Activated CD4-positive, alpha-beta T cell treated with anti-CD3 and anti-CD28 coated beads, Interleukin-2, amount 50 U/mL, for 4 hours (primary cell): ENCODE data around the gene LDB2.
"Not testable (repeated sequence)": the region's sequence is repeated elsewhere in the genome, so short reads cannot be mapped to it uniquely, and the experiment has no call there.

Source experiments
- DNase-seq, 2 experiments: peaks; one replicate each; pipeline ENCODE4 v3.0.0-alpha.2; 2020

LDB2 gene

DNA sequence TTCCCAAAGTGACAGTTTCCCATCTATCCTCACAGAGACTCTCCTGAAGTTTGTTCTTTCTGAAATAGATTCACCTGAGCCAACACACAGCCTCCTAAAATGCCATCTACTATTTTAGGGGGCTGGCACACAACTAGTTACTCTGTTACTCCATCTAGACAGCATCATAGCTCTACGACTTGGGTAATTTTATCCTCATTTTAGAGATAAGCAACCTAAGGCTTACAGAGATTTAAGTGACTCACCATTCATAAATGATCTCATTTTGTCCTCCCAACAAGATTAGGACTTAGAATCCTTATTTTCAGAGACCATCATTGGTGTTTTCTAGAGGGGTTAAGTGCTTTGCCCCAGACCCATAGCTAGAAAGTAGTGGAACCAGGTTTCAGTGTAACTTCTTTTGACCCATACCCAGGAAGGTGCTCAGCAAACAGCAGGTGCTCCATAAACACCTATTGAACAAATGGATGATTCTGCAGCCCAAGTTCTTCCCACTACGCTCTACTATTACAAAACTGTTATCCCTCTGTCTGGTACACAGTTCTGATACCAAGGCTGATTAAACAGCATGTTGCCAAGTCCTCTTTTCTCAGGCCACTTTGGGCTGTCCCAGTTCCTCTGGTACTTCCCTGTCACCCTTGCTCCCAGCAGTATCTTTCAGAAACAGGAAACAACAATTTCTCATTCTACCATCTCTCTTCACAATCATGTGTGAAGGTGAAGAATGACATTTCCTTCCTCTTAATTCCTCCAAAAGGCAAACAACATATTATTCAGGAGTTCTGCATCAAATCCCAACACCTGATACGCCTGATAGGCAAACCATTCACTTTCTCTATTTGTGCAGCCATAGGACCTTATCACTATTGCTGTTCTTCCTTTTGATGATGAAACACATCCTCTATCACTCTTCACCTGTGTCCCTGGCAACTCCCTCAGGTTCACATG lies 367.5 kb downstream of the LDB2 start:
- no peak for DNase-seq

DNA sequence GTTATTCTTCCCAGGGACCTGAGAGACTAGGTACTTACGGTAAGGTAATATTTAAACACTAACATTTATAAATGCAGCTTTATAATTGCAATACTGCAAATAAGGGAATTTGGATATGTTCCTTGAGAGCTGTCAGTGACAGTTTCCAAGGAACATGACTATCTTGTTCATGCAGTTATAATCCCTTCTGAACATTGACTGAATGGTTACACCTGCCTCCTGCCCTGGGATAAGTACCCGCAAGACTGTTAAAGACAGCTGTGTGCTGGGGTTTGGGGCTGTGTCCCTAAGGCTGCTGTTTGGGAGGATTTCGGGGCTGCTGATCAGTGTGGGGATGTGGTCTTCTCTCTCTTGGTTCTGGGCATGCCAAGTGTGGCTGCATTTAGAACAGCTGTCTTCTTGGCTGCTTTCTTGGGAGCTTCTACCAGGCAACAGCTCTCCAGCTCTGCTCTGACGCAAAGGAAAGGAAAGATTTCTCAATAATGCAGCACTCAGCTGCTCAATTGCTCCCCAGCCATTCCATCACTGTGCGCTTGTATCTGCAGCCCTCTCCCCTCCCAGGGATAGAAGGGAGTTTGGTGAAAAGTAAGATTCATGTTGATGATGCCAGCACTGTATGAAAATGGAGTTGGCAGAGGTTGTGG lies 373.4 kb downstream of the LDB2 start:
- DNase-seq = no peak

DNA sequence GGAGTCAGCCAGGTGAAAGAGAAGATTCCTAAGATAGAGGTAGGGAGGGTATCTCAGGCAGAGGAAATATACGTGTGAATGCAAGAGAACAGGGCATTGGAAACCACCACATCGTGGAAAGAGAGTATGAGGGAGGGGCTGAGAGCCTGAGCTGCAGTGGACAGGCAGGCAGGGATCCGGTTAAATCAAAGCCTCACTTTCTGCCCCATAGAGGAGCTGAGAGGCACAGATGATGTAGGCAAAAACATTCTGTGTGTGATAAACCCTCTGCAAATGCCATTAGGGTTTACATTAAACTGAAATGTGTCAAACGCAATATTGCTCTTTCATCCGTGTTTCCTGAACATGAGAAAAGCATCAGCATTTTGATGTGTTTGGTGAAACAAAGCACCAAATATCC lies 374.0 kb downstream of the LDB2 start:
- DNase-seq = no peak

DNA sequence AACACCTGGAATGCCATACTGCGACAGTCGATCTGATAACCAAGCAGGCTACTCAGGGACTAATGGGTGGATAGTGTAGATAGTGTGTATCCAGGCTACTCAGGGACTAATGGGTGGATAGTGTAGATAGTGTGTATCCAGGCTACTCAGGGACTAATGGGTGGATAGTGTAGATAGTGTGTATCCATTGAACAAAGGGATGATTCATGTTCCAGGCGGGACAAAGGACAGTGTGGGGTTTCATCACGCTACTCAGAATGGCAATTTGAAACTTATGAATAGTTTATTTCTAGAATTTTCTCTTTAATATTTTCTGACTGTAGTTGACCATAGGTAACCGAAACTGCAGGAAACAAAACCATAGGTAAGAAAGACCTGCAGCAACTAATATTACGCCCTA lies 374.9 kb downstream of the LDB2 start:
- not testable (repeated sequence) for DNase-seq

DNA sequence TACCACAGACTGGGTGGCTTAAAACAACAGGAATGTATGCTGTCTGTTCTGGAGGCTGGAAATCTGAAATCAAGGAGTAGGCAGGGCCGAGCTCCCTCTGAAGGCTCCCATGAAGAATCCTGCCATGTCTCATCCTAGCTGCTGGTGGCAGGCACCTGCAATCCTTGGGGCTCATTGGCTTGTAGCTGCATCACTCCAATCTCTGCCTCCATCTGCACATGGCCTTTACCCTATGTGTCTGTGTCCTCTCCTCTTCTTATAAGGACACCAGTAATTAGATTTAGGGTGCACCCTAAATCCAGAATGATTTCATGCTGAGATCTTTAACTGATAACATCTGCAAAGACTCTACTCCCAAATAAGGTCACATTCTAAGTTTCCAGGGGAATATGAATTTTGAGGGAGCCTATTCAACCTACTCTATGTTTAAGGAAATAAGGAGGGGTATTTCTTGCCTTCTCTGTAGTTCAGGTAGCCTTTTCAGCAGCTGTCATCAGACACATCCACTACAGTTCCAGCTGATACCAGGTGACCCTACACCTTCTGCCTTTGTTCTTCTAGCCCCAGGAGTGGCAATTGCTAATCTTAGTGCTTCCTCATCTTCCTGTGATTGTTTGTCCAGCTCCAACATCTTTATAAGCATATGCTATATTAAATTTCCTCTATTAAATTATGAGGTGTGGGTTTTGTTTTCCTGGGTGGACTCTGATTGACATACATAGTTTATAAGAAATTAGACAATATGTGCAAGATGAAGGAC lies 377.1 kb downstream of the LDB2 start:
- DNase-seq = no peak

DNA sequence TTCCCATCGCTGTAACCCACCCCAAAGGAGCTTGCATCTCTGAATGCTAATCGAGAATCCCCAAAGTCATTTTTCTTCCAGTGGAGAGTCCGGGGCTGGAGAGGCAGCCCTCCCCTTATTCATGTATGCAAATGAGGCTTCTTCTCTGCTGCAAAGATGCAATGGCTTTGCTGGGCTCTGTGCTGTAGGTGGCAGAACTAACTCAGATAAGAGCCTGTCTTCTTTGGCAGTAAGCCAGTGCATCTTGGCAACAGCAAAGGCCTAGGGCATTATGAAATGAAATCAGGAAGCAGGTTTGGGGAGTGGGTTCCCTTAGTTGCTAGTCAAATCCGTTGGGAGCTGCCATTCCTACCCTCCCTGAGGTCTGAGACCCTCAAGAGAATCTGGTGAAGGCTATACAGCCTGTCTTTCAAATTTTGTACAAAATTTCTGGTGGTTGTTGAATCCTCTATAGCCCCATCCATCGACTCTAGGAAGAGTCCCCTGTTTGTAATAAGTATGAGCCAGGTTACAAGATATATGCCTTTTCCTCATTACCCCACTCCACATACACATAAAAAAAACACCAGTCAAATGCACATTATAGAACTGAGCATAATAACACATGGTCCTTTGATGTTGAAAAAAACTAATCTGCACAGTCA lies 381.5 kb downstream of the LDB2 start:
- DNase-seq = no peak

DNA sequence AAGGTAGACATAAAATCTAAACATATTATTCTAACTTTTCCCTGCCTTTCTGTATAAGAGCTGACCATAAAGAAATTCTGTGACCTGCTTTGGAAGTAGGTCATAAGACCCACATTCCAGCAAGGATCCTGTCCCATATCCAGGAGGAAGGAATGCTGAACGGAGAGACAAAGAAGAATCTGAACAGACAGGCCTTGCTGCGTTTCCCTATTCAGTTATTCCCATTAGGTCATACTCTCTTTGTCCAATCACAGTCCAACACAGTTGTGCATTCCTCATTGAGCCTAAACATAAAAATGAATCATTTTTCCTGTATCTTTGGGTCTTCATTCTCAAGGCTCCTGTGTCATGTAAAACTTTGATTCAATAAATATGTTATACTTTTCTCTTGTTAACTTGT lies 384.6 kb downstream of the LDB2 start:
- DNase-seq = no peak

DNA sequence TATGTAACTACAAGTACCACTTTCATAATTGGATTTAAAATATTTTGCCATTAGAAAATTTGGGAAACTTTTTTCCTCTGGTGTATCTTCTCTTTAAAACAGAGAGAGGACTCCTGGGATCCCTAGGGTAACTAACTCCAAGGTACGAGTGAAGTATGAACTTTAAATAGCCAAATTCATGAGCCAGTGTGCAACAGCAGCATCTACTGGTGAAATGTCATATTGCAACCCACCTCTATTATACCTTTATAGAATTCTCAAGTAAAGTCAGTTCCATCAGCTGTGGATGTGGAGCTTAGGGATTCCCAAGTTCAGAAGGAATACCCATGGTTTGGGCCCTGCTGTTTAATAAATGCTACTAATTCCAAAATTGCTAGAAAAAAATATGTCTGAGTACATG lies 389.5 kb downstream of the LDB2 start:
- DNase-seq = no peak

DNA sequence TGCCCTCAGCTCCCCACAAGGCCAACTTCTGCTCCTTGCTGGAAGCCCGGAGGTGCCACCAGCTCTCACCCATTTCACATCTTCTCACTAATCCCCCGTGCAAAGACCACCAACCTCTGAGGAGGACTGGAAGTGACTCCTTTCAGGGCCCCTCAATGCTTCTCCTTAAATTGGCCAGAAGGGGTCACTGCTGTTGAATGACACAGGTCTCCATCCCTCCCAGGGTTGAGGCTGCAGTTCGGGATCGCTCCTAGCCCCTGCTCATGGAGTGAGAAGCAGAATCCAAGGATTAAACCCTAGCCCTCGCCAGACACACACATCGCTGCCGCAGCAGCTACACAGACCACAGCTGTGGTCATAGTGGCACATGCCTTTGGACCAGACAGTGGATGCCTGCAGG lies 392.7 kb downstream of the LDB2 start:
- no peak for DNase-seq

DNA sequence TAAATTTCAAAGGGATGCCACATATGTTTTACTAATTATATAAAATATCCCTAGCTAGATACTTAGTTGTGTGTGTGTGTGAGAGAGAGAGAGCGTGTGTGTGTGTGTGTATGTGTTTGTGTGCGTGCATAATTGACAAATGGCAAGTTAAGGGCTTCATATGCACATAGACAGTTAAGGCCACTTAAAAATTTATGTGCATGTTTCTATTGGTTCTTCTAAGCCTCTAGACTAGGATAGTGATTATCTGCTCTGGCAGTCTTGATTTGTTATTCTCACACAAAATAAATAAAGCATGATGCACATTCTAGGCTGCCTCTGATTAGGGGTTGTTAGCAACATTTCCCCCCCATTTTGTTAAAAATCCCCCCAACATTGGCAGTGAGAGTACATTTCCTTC lies 393.2 kb downstream of the LDB2 start:
- DNase-seq = no peak

DNA sequence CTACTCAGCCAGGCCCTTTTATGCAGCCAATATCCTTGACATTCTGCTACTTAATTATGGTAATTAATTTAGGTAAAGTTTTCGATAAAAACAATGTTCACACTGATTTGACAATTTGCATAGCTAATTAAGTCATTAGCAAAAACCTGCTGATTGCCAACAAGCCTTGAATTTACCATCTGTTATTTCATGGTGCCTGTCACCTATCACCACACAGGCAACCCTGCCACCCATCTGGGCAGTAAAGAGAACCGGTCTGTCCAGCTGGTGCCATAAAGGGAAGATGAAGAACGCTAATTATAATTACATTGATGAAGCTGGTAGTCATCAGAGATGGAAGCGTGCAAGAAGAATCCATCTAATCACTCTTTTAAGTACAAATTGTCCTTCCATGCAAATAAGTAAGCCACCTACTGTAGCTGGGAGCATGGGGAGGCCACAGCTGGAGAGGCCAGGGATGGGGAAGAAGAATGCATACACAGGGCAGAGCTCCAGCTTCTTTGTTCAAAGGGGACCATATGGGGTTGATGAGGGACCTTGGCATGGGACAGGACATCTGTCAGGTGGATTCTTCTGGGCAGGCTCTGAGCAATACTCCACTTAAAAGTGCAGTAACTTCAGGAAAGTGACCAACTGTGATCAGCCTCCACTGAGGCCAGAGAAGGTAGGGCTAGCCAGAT lies 394.9 kb downstream of the LDB2 start:
- DNase-seq = no peak

DNA sequence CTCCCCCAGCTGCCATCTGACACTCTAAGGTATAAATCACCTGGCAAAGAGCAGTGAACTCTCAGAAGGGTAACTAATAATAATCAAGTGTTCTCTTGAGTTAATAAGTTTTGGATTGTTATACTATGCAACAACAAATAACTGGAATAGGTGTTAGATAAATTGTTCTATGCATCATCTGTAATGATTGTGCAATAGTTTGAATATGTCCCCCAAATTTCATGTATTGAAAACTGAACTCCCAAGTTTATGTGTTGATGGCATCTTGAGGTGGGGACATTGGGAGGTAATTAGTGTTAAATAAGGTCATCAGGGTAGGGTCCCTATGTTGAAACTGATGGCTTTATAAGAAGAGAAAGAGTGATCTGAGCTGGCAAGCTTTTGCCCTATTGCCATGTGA lies 399.5 kb downstream of the LDB2 start:
- DNase-seq = no peak

DNA sequence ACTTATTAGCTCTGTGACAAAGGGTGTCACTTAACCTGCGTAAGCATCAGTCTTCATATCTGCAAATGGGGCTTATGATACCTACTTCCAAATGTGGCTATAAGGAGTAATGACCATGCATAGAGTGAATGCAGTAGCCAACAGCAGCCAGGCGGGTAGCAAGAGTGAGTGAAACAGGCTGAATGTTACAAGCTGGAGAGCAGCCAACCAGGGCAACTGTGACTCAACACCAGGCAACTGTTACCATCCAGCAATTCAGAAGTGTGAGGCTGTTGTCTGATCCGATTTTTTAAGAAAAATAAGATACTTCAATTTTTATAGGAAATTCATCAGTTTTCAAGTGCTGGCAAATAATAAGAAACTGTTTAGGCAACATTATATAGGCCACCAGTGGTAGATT lies 401.9 kb downstream of the LDB2 start:
- DNase-seq = no peak

DNA sequence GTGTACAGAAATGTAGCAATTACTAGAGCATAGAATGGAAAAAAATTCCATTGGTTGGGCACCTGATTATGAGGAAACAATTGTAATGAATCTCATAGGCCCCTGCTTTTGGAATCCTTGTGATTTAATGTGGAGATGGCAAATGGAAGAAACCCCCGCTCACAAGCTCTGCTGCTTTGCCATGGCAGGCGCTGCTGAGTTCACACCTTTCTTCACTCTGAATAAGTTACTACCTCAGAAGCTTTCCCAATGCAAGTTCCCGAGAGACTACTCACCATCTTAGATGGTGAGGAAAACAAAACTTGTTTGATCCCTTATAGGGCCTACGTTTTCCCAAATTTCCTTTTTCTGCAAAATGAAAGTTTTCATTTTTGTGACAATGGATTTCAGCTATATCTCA lies 405.6 kb downstream of the LDB2 start:
- no peak for DNase-seq

DNA sequence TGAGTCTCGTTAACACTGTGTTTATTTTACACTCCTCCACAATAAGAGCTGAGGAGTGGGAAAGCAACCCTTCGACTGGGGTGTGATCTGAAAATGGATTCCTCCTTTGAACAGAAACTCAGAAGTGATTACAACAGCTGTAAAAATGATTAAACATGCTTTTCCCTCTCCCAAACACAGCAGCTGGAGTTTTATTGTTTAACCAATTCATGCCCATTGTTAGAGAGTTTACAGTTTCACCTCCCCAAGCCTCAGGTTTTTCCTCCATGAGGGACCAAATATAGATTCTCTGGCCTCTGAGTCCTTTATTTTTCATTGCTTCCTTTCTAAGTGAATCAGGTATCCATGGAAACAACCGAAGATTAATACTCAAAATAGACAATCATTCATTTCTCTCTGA lies 409.2 kb downstream of the LDB2 start:
- no peak for DNase-seq

DNA sequence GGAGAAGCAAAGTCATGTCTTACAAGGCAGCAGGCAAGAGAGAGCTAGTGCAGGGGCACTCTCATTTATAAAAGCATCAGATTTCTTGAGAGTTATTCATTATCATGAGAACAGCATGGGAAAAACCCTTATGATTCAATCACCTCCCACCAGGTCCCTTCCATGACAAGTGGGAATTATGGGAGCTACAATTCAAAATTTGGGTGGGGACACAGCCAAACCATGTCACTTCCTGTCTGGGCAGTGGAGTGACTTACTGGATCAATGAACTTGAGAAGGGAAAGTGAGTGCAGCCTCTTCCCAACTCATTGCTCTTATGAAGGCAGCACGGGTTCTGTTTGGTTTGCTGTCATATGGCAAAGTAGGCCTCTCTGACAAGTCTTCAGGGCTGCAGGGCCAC lies 410.4 kb downstream of the LDB2 start:
- no peak for DNase-seq

DNA sequence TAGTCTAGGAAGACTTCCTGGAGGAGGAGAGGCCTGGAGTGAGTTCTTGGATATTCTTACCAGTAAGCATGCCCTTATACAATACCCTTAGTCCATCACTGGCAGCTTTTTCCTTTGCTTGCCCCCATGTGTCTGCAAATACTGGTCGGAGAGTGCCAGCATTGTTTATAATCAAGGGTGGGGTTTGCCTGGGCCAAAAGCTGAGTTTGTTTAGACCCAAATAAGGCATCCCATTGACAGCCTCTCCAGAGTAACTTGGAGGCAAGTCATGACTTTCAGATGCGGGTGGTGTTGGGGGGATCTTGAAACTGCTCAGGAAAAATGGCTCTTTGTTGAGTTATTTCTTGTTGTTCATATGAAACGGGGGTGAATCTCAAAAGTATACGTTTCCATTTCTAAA lies 413.7 kb downstream of the LDB2 start:
- DNase-seq = no peak

DNA sequence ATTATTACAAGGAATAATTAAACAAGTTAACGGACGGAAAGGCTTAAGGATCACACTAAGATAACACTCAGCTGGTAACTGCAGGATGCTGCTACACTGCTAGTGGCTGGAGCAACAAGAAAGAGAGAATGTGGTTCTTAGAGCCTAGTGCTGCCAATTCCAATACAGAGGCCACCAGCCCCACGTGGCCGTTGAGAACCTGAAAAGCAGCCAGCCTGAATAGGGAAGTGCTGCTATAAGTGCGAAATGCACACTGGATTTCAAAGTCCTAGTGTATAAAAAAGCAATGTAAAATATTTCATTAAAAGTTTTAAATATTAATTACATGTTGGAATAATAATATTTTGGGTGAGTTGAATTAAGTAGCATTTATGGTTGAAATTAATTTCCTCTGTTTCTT lies 414.9 kb downstream of the LDB2 start:
- DNase-seq = no peak

DNA sequence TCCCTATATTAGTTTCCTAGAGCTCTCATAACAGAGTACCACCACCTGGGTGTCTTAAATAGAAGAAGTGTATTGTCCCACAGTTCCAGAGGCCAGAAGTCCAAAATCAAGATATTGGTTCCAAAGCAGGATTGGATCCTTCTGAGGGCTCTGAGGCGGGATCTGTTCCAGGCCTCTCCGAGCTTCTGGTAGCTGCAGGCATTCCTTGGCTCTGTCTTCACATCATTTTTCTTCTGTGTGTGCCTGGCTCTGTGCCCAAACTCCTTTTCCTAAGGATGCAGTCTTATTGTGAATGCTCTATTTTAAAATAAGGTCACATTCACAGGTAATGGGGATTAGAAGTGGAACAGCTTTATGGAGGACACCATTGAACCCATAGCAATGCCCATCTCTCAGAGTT lies 418.4 kb downstream of the LDB2 start:
- DNase-seq = no peak

DNA sequence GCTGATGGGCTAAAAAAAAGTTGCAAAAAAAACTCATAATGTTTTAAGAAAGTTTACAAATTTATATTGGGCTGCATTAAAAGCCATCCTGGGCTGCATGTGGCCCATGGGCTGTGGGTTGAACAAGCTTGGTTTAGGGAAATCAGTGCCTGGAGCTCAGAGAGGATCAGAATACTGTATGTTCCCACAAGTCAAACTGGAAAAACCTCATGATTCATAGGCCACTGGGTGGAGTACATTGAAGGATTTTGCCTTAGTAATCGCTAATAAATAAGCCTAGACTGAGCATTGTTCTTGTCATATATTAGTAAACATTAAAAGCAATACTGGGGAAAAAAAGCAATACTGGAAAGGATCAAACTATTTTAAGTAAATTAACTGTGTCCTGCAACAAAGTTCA lies 425.9 kb downstream of the LDB2 start:
- DNase-seq = no peak

DNA sequence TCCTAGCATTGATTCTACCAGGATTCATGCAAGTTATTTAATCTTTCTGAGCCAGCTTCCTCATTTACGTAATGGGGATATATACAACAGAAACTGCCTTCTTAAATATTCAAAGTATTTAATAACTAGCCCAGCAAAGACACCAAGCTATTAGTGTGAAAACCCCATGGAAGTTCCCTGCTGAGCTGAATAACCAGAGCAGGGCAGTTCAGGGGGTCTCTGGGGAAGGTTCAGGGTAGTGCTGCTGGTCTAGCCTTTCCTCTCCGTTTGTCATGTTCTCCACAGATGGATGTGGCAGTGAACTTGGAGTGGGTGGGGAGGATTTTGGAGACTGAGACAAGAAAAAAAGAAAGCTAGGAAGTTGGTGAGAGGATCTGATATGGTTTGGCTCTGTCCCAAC lies 431.4 kb downstream of the LDB2 start:
- DNase-seq = no peak

DNA sequence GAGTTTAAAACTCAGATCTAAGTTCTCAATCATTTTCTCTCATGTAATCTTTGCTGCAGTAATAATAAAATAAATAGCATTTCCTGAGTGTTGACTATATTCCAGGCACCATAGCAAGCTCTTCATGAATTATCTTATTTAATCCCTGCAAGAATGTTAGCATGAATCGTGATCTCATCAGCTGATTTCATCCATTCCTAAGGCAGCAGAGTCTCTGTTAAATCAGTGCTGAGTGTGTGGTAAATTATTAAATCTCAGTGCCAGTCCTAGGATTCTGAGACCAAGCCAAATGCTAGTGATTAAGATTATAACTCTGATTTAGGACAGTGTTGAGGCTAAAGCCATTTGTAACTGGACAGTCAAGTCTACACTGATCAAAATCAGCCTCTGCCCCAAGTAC lies 431.9 kb downstream of the LDB2 start:
- DNase-seq = no peak

DNA sequence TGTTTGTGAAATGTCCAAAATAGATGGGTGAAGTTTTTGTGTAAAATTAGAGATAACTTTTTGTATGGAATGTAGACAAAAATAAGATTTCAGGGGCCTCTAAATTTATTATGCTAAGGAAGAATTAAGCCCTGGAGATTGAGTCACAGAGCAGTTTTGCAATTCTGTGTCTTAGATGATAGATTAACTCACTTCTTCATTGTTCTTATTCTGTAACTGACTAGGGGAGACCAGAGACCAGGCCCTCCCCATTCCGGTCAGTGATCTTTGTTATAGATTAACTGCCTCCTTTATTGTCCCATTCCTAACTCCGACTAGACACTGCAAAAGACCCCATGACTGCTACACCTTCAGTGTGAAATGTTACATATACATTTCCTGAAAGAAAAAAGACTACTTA lies 433.8 kb downstream of the LDB2 start:
- DNase-seq = no peak
